Stomach (tissue), 9 donors: ENCODE measurements around the gene GNG4. TPM values are rescaled to one million over a fixed set of nuclear protein-coding genes. Genes with fewer than 3 reads are reported as not detected.
"Not testable (repeated sequence)": the region's sequence is repeated elsewhere in the genome, so short reads cannot be mapped to it uniquely, and the experiment has no call there.

ENCODE experiments used
- DNase-seq, 2 donors: peaks; one replicate each; pipeline versions ENCODE4 v3.0.0 to v3.0.0-alpha.2; 2013 to 2019
- H3K27ac ChIP-seq, 5 donors: fragments of 200-600 bp in 4 of 5; sonication (generic) in 4 of 5; one replicate each; pipeline ENCODE4 v1.5.1; 2013 to 2019; ENCODE audit warnings: mild to moderate bottlenecking in 1 of 5, moderate library complexity in 1 of 5
- H3K27me3 ChIP-seq, 3 donors: fragments of 200-600 bp; sonication (generic); one replicate each; pipeline ENCODE4 v1.5.1; 2017 to 2019; ENCODE audit warnings: mixed run types in 1 of 3
- H3K36me3 ChIP-seq, 4 donors: fragments of 200-600 bp; sonication (generic); 1 replicate in 3 of 4; 2 replicates in 1 of 4; pipeline ENCODE4 v1.5.1; 2016 to 2019
- H3K4me1 ChIP-seq, 4 donors: fragments of 200-600 bp; sonication (generic); one replicate each; pipeline ENCODE4 v1.5.1; 2016 to 2019
- H3K4me3 ChIP-seq, 4 donors: fragments of 200-600 bp; sonication (generic) in 3 of 4; one replicate each; pipeline ENCODE4 v1.5.1; 2016 to 2019; ENCODE audit warnings: mild to moderate bottlenecking in 1 of 4
- H3K9me3 ChIP-seq, 4 donors: fragments of 200-600 bp; sonication (generic); one replicate each; pipeline ENCODE4 v1.5.1; 2016 to 2019
- CTCF ChIP-seq, 7 experiments: fragments of 450-650 bp in 4 of 7; fragments of 200-600 bp in 3 of 7; sonication (generic) in 3 of 7; IDR thresholded peaks; one replicate each; pipeline ENCODE4 v1.5.1; 2016 to 2019; ENCODE audit warnings: antibody characterized with exemption in 7 of 7, control low read depth in 2 of 7, mild to moderate bottlenecking in 1 of 7
- EP300 ChIP-seq: sonication (generic); formaldehyde crosslinking; IDR thresholded peaks from one replicate; pipeline ENCODE4 v1.6.1; 2017; ENCODE audit warnings: antibody characterized with exemption
- POLR2A ChIP-seq, 4 donors: fragments of 450-650 bp; IDR thresholded peaks; one replicate each; pipeline ENCODE4 v1.6.1; 2016; ENCODE audit warnings: antibody characterized with exemption in 4 of 4, control low read depth in 2 of 4, mild to moderate bottlenecking in 1 of 4, moderate library complexity in 1 of 4
- POLR2AphosphoS5 ChIP-seq, 3 donors: sonication (generic); formaldehyde crosslinking; IDR thresholded peaks; one replicate each; pipeline ENCODE4 v1.6.1; 2016; ENCODE audit warnings: antibody characterized with exemption in 3 of 3
- WGBS, 5 donors: extraction: QIAGEN DNeasy Blood & Tissue Kit in 3 of 5; methylation state at CpG; one replicate each; pipeline versions ENCODE4 v1.1.5 to v1.1.7; 2013 to 2018; 5-methylcytosine and 5-hydroxymethylcytosine counted together
- intact Hi-C: fragments of 100-400 bp; cut with DNase I; formaldehyde crosslinking; loops from one replicate; pipeline ENCODE4 v1.15.1; 2023; ENCODE audit warnings: low total_unique reads
- polyA plus RNA-seq, 3 donors: library from polyadenylated mRNA; stranded (reverse); fragments of 200-250 nt; gene quantifications; one replicate each; pipeline ENCODE4 v1.2.3, GENCODE V29; 2013
- total RNA-seq, 5 donors: library from RNA; depleted of rRNA; stranded (reverse); fragments of >200 nt; gene quantifications; one replicate each; pipeline versions ENCODE4 v1.1.0 to v1.2.3, GENCODE V29; 2014 to 2016
- donor health status: healthy with polysubstance abuse.
- donor health status: Bipolar disorder and iron deficiency.
- donor health status: healthy.

The GNG4 gene
- total and polyA plus RNA-seq, 8 donors = 0.58 to 5.1 (median 1.4) TPM; not detected in 1

- 30 to 38% (median 35%) methylated on average over 10 of the region's 10 CpGs for WGBS, 5 donors
- H3K27ac ChIP-seq = peak overlapping the region in 1 of 5 donors; percentile 50
- intact Hi-C loops = no loop called here
- peaks cover 0 to 84% (median 50%) of the 10 kb centered on the region in 3 donors for H3K27me3 ChIP-seq
- peaks cover 0 to 5% (median 2%) of the 10 kb centered on the region in 4 donors for H3K9me3 ChIP-seq
- H3K36me3 ChIP-seq = no peaks in the 10 kb centered on the region
- H3K4me1 ChIP-seq = peaks cover 25 to 32% (median 30%) of the 10 kb centered on the region in 4 donors
- no peak for DNase-seq
- TF ChIP-seq POLR2AphosphoS5 (IDR thresholded peaks at IDR 0.05) (no peak), POLR2A (IDR thresholded peaks at IDR 0.05) (no peak), EP300 (no peak), CTCF (IDR thresholded peaks at IDR 0.05) (no peak)
- H3K4me3 ChIP-seq = peak overlapping the region in 1 of 4 donors; percentile 61
These were observed 1.7 kb upstream of the GNG4 start for GRCh38 chr1:235651170-235651806.

- Histone ChIP-seq H3K27ac (peak overlapping the region in 4 of 5 donors; percentile 22 to 58 (median 36)), H3K27me3 (peaks cover 0 to 90% (median 51%) of the 10 kb centered on the region in 3 donors), H3K36me3 (no peaks in the 10 kb centered on the region), H3K4me3 (peak overlapping the region; percentile 51 to 75 (median 58)), H3K4me1 (peaks cover 25 to 32% (median 30%) of the 10 kb centered on the region in 4 donors), H3K9me3 (peaks cover 0 to 5% (median 2%) of the 10 kb centered on the region in 4 donors)
- DNase-seq = peak in 1 of 2 donors; percentile 68
- intact Hi-C loops = no loop called here
- WGBS, 5 donors = 2 to 6% (median 4%) methylated on average over 44 to 71 of the region's 71 CpGs
- no peak for TF ChIP-seq POLR2AphosphoS5 (IDR thresholded peaks at IDR 0.05)
- TF ChIP-seq POLR2A (IDR thresholded peaks at IDR 0.05) = no peak
- TF ChIP-seq EP300 = no peak
- no peak for TF ChIP-seq CTCF (IDR thresholded peaks at IDR 0.05)
These were observed 971 bp upstream of the GNG4 start for GRCh38 chr1:235650341-235651169.

GRCh38 chr1:235648954-235649367 lies 623 bp downstream of the GNG4 start:
- TF ChIP-seq POLR2AphosphoS5 (IDR thresholded peaks at IDR 0.05) = no peak
- no peak for TF ChIP-seq POLR2A (IDR thresholded peaks at IDR 0.05)
- TF ChIP-seq EP300 = no peak
- TF ChIP-seq CTCF (IDR thresholded peaks at IDR 0.05) = no peak
- H3K27ac ChIP-seq = peak overlapping the region in 3 of 5 donors; percentile 32 to 62 (median 58)
- WGBS, 5 donors = 0 to 3% (median 1%) methylated on average over 18 to 30 of the region's 30 CpGs
- H3K9me3 ChIP-seq = no peaks in the 10 kb centered on the region
- peak overlapping the region; percentile 51 to 75 (median 58) for H3K4me3 ChIP-seq
- no peaks in the 10 kb centered on the region for H3K36me3 ChIP-seq
- intact Hi-C loops = no loop called here
- H3K4me1 ChIP-seq = peaks cover 25 to 32% (median 30%) of the 10 kb centered on the region in 4 donors
- H3K27me3 ChIP-seq = peaks cover 0 to 90% (median 54%) of the 10 kb centered on the region in 3 donors
- peak; percentile 56 to 92 for DNase-seq

GRCh38 chr1:235648407-235648907 lies 1.1 kb downstream of the GNG4 start:
- Histone ChIP-seq H3K4me3 (peak overlapping the region; percentile 51 to 75 (median 58)), H3K36me3 (no peaks in the 10 kb centered on the region), H3K27ac (peak overlapping the region in 2 of 5 donors; percentile 58 to 62), H3K9me3 (no peaks in the 10 kb centered on the region), H3K4me1 (peaks cover 25 to 32% (median 30%) of the 10 kb centered on the region in 4 donors), H3K27me3 (peaks cover 0 to 85% (median 54%) of the 10 kb centered on the region in 3 donors)
- TF ChIP-seq POLR2A (IDR thresholded peaks at IDR 0.05) (no peak), CTCF (IDR thresholded peaks at IDR 0.05) (no peak), POLR2AphosphoS5 (IDR thresholded peaks at IDR 0.05) (no peak)
- intact Hi-C loops = no loop called here
- peak in 1 of 2 donors; percentile 59 for DNase-seq
- WGBS, 5 donors = 6 to 10% (median 7%) methylated on average over 30 to 31 of the region's 31 CpGs

- intact Hi-C loops, H3K36me3 ChIP-seq, DNase-seq, H3K9me3 ChIP-seq, H3K4me3 ChIP-seq, H3K27ac ChIP-seq: not testable (repeated sequence)
- Histone ChIP-seq H3K27me3 (peaks cover 0 to 85% (median 54%) of the 10 kb centered on the region in 3 donors), H3K4me1 (peaks cover 25 to 33% (median 30%) of the 10 kb centered on the region in 4 donors)
- 81 to 88% (median 83%) methylated on average over 12 of the region's 12 CpGs for WGBS, 5 donors
These were observed 2.0 kb downstream of the GNG4 start for GRCh38 chr1:235647537-235647936.
